ENCODE results near the gene PHLDB2.

Gene PHLDB2

GRCh38 chr3:111956449-111956848, 97.4 kb downstream of the PHLDB2 start:
- no peak for TF ChIP-seq CSDC2 (CRISPR knock-in tag; IDR thresholded peaks at IDR 0.05)
- TF ChIP-seq RARB (CRISPR knock-in tag; IDR thresholded peaks at IDR 0.05) = no peak
- no peak for TF ChIP-seq CSRNP3 (CRISPR knock-in tag; IDR thresholded peaks at IDR 0.05)
- TF ChIP-seq ZNF70 (CRISPR knock-in tag; IDR thresholded peaks at IDR 0.05) = no peak
- ATAC-seq = no peak

- TF ChIP-seq SNAI2 (CRISPR knock-in tag; IDR thresholded peaks at IDR 0.05) = no peak
- no peak for TF ChIP-seq OSR1 (CRISPR knock-in tag; IDR thresholded peaks at IDR 0.05)
- TF ChIP-seq TSHZ2 (CRISPR knock-in tag; IDR thresholded peaks at IDR 0.05) = no peak
- TF ChIP-seq ZNF565 (CRISPR knock-in tag; conservative IDR thresholded peaks at IDR 0.05; ENCODE audit: low read depth) = no peak
- no peak for TF ChIP-seq ZNF70 (CRISPR knock-in tag; IDR thresholded peaks at IDR 0.05)
- TF ChIP-seq ZFP30 (CRISPR knock-in tag; IDR thresholded peaks at IDR 0.05) = no peak
- TF ChIP-seq CSRNP3 (CRISPR knock-in tag; IDR thresholded peaks at IDR 0.05) = no peak
- TF ChIP-seq TCF4 (CRISPR knock-in tag; IDR thresholded peaks at IDR 0.05; ENCODE audit: borderline replicate concordance) = no peak
- no peak for TF ChIP-seq PATZ1 (CRISPR knock-in tag; IDR thresholded peaks at IDR 0.05; ENCODE audit: borderline replicate concordance)
- TF ChIP-seq ARNTL (CRISPR knock-in tag; IDR thresholded peaks at IDR 0.05; ENCODE audit: borderline replicate concordance, low read depth) = no peak
- TF ChIP-seq TOX (CRISPR knock-in tag; IDR thresholded peaks at IDR 0.05; ENCODE audit: borderline replicate concordance) = no peak
- ATAC-seq = no peak
Measured at GRCh38 chr3:111956995-111957734, 98.1 kb downstream of the PHLDB2 start.

- TF ChIP-seq PATZ1 (CRISPR knock-in tag; IDR thresholded peaks at IDR 0.05; ENCODE audit: borderline replicate concordance) (no peak), ESRRG (CRISPR knock-in tag; IDR thresholded peaks at IDR 0.05) (no peak), ISL1 (CRISPR knock-in tag; IDR thresholded peaks at IDR 0.05) (no peak), POU6F1 (CRISPR knock-in tag; IDR thresholded peaks at IDR 0.05; ENCODE audit: borderline replicate concordance, low read depth) (no peak)
Measured at GRCh38 chr3:111961461-111962164, 102.5 kb downstream of the PHLDB2 start.

More at GRCh38 chr3:111961461-111962164, 102.5 kb downstream of the PHLDB2 start:
- ATAC-seq = peak; percentile 66
